Measurements from ENCODE around the gene MCHR1.

DNA sequence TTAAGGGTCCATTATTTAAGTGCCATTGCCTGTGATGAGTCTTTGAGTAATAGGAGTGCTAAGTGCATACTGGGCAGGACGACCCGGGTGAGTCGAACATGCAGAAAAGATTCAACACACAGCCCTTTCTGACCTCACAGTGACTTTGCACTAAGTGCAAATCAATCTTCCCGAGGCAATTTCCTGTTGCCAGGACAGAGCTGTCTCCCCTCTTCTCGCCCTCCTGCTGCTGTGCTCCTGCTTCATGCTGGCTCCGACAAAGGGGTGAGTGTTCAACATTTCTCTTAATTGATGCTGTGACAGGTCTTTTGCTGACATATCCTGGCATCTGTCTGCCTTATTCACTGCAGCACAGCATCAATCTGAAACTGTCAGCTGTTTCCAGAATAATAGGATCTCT, 42.0 kb downstream of the MCHR1 start:
- TF ChIP-seq, protein P1, sequence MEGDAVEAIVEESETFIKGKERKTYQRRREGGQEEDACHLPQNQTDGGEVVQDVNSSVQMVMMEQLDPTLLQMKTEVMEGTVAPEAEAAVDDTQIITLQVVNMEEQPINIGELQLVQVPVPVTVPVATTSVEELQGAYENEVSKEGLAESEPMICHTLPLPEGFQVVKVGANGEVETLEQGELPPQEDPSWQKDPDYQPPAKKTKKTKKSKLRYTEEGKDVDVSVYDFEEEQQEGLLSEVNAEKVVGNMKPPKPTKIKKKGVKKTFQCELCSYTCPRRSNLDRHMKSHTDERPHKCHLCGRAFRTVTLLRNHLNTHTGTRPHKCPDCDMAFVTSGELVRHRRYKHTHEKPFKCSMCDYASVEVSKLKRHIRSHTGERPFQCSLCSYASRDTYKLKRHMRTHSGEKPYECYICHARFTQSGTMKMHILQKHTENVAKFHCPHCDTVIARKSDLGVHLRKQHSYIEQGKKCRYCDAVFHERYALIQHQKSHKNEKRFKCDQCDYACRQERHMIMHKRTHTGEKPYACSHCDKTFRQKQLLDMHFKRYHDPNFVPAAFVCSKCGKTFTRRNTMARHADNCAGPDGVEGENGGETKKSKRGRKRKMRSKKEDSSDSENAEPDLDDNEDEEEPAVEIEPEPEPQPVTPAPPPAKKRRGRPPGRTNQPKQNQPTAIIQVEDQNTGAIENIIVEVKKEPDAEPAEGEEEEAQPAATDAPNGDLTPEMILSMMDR (conservative IDR thresholded peaks at IDR 0.05; ENCODE audit: low read depth, low read length), result no peak
- TF ChIP-seq EZH2 (IDR thresholded peaks at IDR 0.05; ENCODE audit: borderline replicate concordance, low read depth, low read length, poor library complexity, severe bottlenecking), result no peak
